Neural crest cell (in vitro differentiated cells): Measurements from ENCODE around the gene TNRC6C. TPM values are rescaled to one million over a fixed set of nuclear protein-coding genes. Genes with fewer than 3 reads are reported as not detected.

Experiments used
- DNase-seq: peaks from one replicate; pipeline ENCODE4 v3.0.0; 2021; ENCODE audit warnings: low read depth, mixed read lengths, low spot score
- H3K27ac Mint-ChIP-seq: one replicate; pipeline ENCODE4 v1.8.0; 2021; ENCODE audit warnings: mild to moderate bottlenecking, mixed read lengths; ENCODE audit not compliant: unreplicated experiment
- H3K27me3 Mint-ChIP-seq: 2 replicates; pipeline ENCODE4 v1.8.0; 2021; ENCODE audit warnings: low read depth, mild to moderate bottlenecking, mixed read lengths
- H3K36me3 Mint-ChIP-seq: 2 replicates; pipeline ENCODE4 v1.8.0; 2021; ENCODE audit warnings: low read depth, mild to moderate bottlenecking, mixed read lengths
- H3K4me1 Mint-ChIP-seq: 2 replicates; pipeline ENCODE4 v1.8.0; 2021; ENCODE audit warnings: mixed read lengths
- H3K4me3 Mint-ChIP-seq: one replicate; pipeline ENCODE4 v1.8.0; 2021; ENCODE audit warnings: mild to moderate bottlenecking, mixed read lengths
- H3K9me3 Mint-ChIP-seq: 2 replicates; pipeline ENCODE4 v1.8.0; 2021; ENCODE audit warnings: mixed read lengths
- CTCF ChIP-seq: fragments of 200-600 bp; sonication (generic); conservative IDR thresholded peaks from 2 replicates; pipeline ENCODE4 v1.5.0; 2021; ENCODE audit warnings: antibody characterized with exemption, mild to moderate bottlenecking
- total RNA-seq: library from RNA; stranded (reverse); gene quantifications from 2 replicates; pipeline ENCODE4 v1.2.1, GENCODE V29; 2021

The TNRC6C gene
- total RNA-seq, 1 donor from 2014 or later = 40.5 TPM

GRCh38 chr17:78019976-78020716 lies 61.6 kb downstream of the TNRC6C start:
- TF ChIP-seq CTCF = no peak
- Mint-ChIP-seq H3K4me1 (peaks cover 17% of the 10 kb centered on the region), H3K36me3 (no peaks in the 10 kb centered on the region), H3K4me3 (no peak overlapping the region), H3K27ac (no peak overlapping the region), H3K9me3 (no peaks in the 10 kb centered on the region), H3K27me3 (no peaks in the 10 kb centered on the region)
- no peak for DNase-seq

DNA sequence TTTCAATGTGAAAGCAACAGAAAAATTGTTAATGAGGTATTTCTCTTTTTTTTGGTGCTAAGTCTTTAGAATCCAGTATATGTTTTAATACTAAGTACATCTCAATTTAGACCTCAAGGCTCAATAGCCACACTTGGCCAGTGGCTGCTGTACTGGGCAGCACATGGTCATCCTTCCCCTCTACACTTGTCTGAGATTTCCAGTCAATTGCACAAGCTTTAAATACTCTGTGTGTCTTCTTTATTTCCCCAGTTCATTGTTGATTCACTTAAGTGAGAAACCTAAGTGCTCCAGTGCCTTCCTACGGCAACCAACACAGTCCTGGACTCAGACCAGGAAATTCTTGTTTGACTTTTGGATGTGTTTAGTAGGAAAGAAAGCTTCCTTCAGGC lies 62.2 kb downstream of the TNRC6C start:
- no peak for DNase-seq
- no peak for TF ChIP-seq CTCF
- no peak overlapping the region for H3K4me3 Mint-ChIP-seq
- H3K4me1 Mint-ChIP-seq = peaks cover 17% of the 10 kb centered on the region
- H3K27me3 Mint-ChIP-seq = no peaks in the 10 kb centered on the region
- no peaks in the 10 kb centered on the region for H3K9me3 Mint-ChIP-seq
- H3K36me3 Mint-ChIP-seq = no peaks in the 10 kb centered on the region
- no peak overlapping the region for H3K27ac Mint-ChIP-seq

- Mint-ChIP-seq H3K4me1 (peaks cover 17% of the 10 kb centered on the region), H3K4me3 (no peak overlapping the region), H3K27me3 (no peaks in the 10 kb centered on the region), H3K9me3 (no peaks in the 10 kb centered on the region), H3K36me3 (no peaks in the 10 kb centered on the region), H3K27ac (no peak overlapping the region)
- TF ChIP-seq CTCF = no peak
- no peak for DNase-seq
Measured at GRCh38 chr17:78022425-78022824, 63.9 kb downstream of the TNRC6C start.

DNA sequence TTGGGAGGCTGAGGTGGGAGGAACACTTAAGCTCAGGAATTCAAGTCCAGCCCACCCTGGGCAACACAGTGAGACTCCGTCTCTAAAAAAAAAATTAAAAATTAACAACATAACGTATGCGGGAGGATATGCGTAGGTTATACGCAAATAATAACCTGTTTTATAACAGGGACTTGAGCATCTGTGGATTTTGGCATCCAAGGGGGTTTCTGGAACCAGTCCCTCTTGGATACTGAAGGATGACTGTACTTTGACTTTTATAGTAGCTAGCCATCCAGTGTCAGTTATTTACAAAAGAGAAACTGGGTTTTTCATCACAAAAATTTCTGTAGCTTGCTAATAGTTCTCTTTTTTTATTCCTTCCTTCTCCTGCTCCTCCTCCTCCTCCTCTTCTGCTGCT lies 64.5 kb downstream of the TNRC6C start:
- Mint-ChIP-seq H3K9me3 (no peaks in the 10 kb centered on the region), H3K4me3 (no peak overlapping the region), H3K27ac (no peak overlapping the region), H3K4me1 (peaks cover 17% of the 10 kb centered on the region), H3K36me3 (no peaks in the 10 kb centered on the region), H3K27me3 (no peaks in the 10 kb centered on the region)
- no peak for DNase-seq
- no peak for TF ChIP-seq CTCF

DNA sequence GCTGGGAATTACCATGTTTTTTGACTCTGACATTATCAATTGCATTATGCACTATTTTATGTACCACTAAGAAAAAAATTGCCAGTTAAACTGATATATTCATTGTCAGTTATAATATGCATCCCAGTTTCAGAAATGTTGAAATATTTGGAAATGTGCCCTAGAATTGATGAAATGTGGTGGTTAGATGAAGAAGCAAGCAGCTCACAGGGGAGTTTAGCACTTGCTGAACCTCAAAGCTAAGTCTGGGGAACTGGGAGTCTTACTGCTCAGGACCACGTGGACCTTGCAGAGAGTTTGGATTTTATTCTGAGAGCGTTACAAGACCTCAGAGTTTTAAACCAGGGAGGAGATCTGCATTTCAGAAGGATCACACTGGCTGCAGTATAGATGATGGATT lies 67.9 kb downstream of the TNRC6C start:
- TF ChIP-seq CTCF = no peak
- no peak for DNase-seq
- H3K4me3 Mint-ChIP-seq = no peak overlapping the region
- H3K9me3 Mint-ChIP-seq = no peaks in the 10 kb centered on the region
- no peaks in the 10 kb centered on the region for H3K36me3 Mint-ChIP-seq
- H3K27me3 Mint-ChIP-seq = no peaks in the 10 kb centered on the region
- no peak overlapping the region for H3K27ac Mint-ChIP-seq
- H3K4me1 Mint-ChIP-seq = no peaks in the 10 kb centered on the region
